Inflammatory macrophage treated with lipopolysaccharide for 4 hours (primary cell): ENCODE measurements around the gene COPZ1.

ENCODE experiments used
- DNase-seq: peaks from one replicate; pipeline ENCODE4 v3.0.0-alpha.2; 2020

The COPZ1 gene

DNA sequence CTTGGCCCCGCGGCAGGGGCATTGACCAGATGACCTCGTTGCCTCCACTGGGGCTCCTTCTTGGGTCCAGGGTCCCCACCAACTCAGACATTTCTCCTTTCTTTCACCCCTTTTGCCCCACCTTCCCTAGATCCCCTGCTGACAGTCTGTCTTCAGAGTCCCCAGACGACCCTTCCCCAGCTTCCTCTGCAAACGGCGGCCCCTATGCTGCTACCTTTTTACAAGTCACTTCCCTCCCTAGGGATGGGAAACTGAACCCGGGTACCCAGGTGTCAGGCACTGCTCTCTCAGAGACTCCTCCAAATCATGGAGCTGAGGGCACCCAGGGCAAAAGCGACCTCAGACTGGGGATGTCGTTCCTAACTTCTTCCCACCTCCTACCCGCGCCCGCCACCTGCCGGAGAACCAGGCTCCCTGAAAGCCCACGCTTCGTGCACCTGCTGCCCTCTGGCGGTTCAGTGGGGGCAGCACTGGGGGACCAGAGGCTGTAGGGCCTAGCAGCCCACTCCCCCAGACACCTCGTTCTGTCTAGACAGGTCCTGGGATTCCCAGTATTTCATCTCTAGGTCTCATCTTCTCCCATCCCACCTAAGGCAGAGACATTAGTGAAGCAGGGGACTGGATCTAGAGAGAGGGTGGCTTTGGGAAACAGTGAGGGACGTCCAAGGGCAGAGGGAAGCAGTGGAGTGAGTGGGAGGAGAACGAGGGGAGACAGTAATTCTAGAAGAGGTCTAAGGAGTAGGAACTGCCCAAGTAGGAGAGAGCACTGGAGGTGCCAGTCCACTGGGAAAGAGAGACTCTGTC is 54.7 kb downstream of the COPZ1 start:
- DNase-seq = peak; percentile 83

DNA sequence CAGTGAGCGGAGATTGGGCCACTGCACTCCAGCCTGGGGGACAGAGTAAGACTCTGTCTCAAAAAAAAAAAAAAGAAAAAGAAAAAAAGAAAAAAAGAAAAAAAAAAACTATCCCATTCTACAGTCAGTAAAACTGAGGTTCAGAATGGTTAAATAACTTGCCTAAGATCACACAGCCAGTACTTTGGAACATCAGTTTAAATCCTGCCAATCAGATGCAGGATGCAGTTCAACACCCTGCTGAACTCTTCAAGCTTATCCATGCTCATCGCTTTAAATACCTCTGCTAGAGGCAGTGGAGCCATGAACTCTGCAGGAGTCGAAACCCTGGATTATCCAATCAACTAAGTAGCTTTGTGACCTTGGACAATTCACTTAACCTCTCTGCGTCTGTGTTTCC is 56.2 kb downstream of the COPZ1 start:
- DNase-seq = no peak

DNA sequence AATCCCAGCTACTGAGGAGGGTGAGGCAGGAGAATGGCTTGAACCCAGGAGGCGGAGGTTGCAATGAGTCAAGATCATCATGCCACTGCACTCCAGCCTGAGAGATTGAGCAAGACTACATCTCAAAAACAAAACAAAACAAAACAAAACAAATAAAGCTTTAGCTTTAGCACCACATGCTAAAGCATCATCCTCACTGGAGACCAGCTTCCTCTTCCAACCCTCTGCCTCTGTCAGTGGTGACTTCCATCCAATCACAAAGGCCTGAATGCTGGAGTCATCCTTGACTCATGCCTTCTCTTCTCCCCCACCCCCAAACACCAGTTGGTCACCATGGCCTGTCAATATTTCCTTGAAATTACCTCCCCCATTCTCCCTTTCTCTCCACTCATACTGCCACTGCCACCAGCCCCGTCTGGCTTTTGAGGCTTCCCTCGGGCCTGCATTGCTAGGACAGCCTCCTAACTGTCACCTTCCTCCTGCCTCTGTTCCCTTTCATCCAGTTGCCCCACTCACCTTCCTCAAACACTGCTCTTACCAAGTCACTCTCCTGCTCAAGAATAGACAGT is 58.2 kb downstream of the COPZ1 start:
- peak; percentile 99 for DNase-seq

DNA sequence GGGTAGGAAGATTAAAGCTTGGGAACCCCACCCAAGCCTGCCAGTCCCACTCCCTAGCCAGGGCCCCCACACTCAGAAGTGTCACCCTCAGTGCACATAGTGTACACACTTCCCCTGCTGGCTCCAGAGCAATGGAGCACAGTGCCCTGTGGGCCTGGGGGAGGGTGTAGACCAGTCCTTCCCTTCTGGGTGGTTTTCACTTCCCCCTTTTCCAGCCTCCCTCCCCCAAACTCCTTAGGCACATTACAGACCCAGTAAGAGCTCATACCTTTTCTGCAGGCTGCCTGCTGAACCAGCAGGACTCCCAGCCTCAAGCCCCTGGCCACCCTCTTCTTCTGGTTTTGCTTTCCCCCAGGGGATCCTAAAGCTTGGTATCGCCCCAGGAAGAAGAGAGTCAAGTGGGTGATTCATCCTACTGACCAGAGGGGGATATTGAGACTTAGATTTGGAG is 59.7 kb downstream of the COPZ1 start, which contains the start of gene ZNF385A:
Gene ZNF385A, minus strand, starts transcription at position 143 of the 451 bp plus-strand sequence. CDS start 219 bp downstream, outside the sequence.
- DNase-seq = peak; percentile 94

DNA sequence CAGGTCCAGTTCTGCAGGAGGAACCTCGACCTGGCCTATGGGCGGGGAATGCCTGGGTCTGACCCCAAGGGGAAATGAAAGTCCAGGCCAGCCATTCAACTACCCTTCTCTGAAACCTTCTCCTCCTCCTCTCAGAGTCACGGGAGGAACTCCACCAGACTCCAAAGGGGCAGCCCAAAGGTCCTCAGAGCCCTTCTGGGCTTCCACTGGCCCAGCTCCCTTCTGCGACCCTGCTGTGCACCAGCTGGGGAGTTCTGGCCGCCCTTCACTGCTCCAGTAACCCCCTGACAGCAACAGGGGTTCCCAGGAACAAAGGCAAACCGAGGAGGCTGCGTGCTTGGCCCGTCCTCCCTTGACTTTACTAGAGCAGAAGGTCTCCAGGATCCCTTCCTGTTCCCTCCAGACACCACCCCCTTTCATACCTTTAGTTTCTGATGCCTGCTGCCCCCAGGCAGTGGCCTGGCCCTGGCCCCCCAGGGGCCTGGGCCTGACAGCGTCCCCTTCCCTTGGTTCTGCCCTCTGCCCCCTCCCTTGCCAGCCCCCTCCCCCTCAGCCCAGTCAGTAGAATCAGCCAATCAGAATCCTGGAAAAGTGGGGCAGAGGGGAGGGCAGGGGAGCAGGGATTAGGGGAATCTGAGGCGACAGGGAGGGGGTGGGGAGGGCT is 60.5 kb downstream of the COPZ1 start:
- DNase-seq = peak; percentile 87

DNA sequence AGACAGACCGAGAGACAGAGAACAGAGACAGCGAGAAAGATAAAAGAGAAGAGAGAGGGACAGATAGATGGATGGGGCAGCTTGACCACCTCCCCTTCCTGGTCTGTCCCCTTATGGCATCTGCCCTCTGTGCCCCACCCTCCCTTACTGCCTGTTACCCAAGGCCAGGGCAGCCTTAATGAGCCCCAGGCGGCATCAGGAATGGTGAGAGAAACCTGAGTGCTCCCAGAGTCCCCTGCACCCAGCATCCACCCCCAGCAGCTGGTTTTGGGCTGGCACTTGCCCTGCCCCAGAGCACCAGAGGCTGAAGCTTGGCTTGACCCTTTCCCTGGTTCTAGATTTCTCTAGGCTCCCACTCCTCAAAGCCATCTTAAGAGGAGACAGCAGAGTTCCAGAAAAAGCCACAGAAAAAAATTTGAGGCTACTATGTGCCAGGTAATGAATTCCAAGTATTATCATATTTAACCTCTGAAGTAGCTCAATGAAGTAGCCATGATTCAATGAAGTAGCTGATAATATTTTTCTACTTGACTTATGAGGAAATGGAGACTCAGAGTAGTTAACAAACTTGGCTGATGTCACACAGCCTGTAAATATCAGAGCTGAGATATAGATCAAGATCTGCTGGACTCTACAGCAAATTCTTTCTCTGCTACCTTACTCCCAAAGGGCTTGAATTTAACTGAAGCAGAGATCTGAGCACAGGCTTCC is 61.6 kb downstream of the COPZ1 start:
- DNase-seq = peak; percentile 58

DNA sequence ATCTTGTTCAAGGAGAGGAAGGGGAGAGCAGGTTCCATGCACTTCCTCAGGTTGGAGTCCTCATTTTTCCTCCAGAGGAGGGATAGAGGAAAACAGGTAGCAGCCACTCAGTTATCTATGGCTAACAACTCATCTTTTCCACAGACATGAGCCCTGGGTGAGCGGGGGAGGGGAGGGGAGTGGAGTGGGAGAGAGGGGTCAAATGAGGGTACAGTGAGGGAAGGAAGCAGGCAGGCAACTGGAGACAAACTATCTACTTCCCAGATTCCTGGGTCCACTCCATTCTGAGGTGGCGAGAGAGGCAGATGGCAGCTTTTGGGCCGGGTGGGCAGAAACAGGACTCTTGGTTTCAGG is 62.2 kb downstream of the COPZ1 start:
- no peak for DNase-seq

DNA sequence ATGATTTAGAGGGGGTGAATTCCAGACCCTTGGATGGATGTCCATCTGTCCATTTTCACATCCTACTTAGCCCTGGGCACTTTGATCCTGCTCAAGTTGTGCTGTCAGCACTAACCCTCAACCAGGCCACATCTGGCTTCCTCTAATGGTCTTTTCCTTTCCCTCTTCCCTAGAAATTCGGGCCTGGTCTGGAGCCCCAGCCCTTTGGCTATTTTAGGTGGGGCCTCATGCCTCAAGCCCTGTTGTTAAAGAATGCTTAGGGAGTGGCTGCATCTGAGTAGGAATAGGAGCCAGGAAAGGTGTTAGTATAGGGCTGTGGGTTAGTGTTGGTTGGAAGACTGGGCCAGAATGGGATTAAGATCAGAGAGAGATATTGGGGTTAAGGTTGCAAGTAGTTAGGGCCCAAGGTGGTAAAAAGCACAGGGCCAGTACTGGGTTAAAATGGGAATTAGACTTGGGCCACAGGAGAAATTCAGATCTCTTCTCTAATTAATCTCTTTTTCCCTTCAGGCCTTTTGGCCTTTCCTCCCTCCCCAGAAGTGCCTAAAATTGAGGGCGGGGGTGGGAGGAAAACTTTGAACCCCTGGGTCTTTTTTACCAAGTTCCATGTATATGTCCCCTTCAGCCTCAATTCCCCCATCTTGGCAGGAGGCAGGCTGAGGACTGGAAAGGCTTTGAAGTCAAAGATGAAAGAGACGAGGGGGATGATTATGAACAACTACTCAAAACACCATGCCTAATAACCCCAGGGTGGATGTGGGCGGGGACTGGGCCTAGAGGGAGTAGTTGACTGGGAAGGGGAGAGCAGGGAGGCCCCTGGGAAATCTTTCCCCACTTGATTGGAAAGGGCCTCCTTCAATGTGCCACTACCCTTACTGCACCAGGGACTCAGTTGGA is 63.6 kb downstream of the COPZ1 start:
- no peak for DNase-seq

DNA sequence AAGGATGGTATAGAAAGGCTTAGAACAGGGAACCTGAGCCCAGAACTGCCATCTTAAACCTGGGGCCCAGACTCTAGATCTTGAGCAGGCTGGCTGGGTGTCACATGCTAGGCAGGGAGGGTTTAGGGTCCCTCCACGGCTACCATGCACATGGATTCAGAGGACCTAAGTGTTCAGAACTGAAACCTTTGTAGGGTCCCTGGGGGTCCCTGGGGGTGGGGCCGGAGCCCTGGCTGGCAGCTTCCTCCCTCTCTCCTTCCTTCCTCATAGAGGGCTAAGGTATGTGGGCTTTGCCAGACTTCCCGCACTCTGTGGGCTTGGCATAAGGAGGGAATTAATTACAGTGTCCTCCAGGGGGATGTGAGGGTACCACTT is 64.2 kb downstream of the COPZ1 start:
- DNase-seq = no peak

DNA sequence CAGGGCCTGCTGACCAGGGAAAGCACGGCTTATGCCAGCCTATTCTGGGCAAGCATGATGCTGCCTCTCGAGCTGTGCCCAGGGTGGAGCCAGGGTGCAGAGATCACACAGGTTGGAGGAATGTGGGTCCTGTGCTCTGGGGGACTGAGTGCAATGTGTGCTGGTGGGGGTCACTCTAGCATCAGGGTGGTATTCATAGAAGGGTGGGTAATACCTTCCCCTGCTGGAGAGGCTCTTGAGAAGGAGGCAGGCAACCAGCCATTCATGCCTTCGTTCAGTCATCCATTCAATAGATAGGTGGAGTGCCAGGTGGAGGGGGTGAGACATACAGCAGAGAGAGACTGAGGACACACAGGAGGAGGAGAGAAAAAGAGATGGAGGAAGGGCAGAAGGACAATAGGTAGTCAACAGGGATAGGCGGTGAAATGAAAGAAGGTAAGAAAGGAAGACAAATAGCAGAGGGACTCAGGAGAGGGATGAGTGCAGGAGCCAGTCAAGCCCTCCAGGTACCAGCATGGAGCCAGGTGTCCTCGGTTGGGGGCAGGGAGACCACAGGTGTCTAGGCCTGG is 64.8 kb downstream of the COPZ1 start:
- DNase-seq = no peak

DNA sequence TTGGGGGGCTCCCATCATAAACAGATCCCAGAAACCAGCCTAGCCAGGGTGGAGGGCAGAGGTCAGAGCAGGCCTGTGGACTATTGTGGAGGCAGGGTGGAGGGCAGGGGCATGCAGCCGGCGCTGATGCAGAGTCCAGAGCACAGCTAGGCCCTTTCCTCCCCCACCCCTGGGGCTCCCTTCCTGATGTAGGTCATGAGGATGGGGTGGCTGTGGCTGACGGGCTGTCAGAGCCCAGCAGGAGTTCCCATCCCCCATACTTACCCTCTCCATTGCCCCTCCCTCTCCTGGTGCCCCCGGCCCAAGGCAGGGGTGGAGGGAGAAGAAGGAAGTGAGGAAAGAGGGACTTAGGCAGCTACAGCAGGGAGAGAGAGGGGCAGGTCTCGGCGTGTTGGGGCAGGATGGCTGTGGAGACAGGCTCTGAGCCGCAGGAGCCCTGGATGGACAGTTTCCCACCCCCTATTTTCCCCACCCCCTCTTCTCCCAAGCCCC is 65.3 kb downstream of the COPZ1 start:
- DNase-seq = no peak

DNA sequence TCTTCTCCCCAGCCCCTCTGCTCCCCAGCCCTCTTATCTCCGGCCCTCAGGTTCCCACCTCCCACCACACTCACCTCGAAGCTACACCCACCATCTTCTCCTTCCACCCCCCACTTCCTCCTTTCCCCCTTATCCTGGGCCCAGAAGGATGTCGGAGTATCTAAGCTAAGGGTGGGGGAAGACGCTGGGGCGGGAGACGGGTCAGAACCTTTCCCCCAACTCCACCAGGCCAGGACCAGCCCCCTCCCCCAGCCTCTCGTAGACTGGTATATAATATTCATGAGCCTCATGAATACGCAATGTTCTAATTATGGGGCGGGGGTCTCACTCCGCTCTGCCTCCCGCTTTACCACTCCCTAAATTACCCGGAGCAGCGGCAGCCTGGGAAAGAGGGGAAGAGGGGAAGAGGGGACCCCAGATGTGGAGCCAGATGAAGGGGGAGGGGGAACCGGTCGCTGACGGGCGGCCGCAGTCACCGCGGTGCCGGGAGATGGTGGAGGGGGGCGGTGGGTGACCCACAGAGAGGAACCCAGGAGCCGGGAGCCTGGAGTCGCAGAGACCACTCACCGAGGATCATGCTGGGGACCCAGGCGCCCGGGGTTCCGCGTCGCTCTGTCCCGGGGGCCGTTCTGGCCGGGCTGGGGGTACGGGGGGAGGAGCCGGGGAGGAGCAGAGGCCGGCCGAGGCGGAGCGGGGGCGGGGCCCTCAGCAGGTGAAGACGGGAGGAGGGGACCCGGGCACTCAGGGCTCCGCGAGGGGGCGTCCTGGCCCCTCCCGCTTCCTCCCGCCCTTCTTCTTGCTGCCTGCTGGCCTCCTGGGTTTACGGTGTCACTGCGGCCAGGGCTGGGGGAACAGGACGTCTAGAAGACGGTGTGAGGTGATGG is 66.0 kb downstream of the COPZ1 start:
- no peak for DNase-seq

DNA sequence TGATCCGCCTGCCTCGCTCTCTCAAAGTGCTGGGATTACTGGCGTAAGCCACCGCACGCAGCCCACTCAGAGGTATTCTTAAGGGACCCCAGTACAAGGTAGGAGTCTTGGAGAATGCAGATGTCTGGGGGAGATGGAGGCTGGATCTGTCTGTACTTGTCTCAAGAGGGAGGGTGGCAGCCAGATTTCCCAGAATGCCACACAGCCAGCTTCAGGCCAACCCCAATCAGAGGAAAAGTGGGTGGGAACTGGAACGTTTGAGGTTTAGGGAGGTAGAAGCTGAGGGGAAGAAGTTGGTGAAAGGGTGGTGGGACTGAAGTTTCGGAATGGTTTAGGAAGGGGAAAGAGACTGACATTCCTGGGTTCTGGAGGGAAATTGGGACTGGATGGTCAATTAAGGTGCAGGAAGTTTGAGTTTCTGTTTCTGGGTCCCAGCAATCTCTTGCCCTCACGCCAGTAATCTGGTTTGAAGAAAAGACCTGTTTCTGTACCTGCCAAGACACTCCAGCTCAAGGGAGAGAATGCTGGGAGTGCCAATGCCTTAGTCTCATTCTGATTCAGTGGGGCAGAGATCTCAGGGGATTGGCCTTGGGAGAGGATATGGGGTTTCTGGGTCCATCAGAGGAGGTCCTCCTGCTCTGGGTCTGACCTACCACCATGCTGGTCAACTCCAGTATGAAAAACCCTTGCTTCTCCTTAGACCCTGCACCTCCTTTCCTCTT is 67.7 kb downstream of the COPZ1 start:
- no peak for DNase-seq

DNA sequence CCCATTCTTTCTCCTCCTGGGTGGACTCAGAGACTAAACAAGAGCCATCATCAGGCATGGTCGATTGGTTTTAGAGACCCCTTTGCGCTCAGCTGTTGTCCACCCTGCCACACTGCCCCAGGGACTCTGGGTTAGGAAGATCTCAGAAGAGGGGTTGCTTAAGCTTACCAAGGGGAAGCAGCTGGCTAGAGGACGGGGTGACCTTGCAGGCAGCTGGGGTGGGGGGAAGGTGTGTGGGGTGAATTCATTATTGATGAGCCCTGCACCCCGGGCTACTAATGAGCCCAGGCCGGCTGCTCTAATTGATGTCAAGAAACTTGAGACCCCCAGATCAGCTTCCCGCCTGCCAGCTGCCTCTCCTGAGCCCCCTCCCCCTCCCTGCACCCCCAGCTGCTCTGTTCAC is 68.3 kb downstream of the COPZ1 start:
- DNase-seq = no peak

DNA sequence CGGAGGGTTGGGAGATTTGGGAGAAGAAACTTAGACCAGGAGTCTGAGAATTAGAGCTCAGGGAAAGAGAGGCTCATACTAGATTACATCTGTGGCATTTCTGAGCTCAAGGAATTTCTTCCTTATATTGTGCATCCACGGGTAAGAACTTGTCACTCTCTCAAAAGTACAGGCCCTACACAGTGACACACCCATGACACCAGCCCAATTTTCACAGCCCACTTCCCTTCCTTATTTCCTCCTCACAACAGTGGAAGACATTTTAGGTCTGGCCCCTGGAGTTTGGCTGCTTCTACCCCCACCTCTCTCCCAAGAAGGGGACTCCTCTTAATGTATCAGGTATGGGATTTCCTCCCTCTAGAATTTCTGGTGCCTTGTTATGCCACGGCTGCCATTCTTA is 68.8 kb downstream of the COPZ1 start:
- peak; percentile 58 for DNase-seq

DNA sequence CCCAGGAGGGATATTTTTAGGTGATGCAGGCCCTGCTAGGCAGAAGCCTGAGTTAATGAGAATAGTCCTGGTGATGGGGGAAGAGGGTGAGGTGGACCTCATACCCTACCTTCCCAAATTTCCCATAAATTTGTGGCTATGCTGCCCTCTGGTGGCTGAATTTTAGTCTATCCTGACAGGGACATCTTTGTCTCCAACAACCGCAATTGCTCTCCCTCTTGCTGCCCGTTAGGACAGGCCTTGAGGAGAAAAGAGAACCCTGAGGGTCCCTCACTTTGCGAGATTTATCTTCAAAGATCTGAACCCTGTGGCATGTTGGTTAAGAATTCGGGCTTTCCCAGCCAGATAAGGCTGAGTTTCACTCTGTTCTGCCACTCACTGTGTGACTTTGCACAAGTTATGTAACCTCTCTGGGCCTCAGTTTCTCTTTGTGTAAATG is 69.4 kb downstream of the COPZ1 start:
- peak; percentile 75 for DNase-seq

DNA sequence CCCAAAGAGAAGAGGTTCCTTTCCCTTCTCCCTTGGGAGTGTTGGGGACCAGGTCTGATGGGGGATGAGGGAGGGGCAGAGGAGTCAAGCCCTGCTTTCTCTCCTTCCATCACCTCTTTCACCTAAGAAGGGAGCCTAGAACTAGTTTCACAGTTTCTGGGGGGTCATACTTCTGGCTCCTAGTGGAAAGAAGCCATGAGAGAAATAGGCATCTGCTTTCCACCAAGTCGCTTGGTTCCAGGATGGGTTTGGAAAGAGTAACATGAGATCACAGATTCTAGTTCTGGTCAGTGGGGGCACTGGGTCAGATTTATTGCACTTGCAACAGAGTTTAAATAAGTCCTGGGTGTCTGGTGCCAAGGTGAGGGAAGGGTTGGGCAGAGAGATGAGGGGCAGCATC is 70.1 kb downstream of the COPZ1 start:
- DNase-seq = no peak

DNA sequence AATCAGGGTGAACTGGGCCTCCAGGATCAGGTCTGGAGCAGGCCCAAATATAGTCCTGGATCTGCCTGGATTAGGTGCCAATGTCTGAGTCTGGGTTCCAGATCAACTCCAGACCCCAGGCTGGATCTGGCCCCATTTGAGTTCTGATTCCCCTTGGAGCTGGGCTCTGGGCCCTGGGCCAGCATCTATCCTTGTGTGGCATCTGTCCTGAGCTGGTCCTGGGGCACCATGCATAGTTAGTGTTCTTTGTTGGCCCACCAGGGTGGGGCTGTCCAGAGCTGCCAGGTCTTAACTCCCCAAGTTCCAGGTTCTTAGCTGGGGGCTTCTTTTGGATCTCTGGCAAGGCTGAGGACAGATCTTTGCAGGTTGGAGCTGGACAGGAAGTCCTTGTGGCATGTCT is 70.6 kb downstream of the COPZ1 start:
- DNase-seq = no peak

DNA sequence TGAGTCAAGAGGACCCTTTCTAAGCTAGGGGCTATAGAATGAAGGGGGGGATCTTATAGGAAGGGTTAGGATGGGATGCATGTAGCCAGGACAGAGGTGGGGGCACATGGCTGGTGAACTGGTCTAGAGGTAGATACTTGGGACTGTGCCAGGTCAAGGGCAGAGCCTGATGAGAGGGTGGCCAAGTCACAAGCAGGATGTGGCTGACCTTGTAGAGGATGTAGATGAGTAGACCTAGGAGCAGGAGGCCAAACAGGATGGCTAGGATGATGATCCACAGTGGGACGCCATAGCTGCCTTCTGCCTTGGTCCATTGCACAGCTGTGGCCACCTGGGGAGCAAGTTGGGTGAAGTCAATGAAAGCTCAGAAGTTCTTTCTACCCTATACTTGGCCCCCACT is 72.2 kb downstream of the COPZ1 start:
- no peak for DNase-seq

DNA sequence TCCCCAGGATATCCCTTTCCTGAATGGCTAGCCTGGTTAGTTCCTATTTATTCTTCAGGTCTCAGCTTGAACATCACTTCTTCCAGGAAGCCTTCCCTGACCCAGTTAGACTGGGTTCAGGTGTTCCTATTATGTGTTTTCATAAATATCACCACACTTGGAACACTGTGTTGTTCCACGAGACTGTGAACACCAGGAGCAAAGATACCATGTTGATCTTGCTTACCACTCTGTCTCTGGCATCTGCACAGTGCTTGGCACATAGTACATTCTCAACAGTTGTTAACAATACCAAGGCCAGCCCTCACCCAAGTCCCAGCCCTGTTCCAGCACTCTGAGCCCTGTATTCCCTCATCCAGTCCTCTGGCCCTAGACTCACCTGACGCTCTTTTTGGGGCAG is 73.3 kb downstream of the COPZ1 start:
- no peak for DNase-seq
